AG09309 (cell line): ENCODE measurements around the gene OOSP2.

Experiments
- DNase-seq: peaks from one replicate; pipeline ENCODE4 v3.0.0-alpha.2; 2010; ENCODE audit warnings: low read depth
- H3K4me3 ChIP-seq: 2 replicates; pipeline ENCODE4 v1.5.1; 2011; ENCODE audit warnings: mild to moderate bottlenecking, low read depth, low read length, moderate library complexity; ENCODE audit not compliant: control insufficient read depth
- TF ChIP-seq, protein P1 (sequence below): IDR thresholded peaks from 2 replicates; pipeline ENCODE4 v1.5.1; 2011; ENCODE audit warnings: mild to moderate bottlenecking, low read depth, low read length, inconsistent platforms; ENCODE audit not compliant: insufficient read depth, control insufficient read depth; ENCODE audit errors: missing control alignments

The OOSP2 gene

DNA sequence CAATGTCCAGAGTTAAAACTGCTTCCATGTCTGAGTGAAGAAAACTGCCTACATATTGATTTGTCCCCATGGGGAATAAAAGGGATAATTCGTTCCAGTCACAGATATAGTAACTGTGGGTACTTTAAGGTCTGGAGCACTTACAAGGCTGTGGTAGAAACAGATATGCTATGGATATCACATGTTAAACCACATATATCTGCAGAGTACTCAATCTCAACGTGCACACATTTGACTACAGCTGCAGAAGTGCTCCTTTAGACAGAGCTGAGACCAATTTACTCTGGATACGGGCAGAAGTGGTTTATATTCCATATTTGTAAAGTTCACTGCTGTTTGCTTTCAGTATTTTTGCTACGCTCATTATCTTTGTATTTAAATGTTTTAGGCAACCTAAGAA is 38.5 kb downstream of the OOSP2 start:
- DNase-seq: no peak
- H3K4me3 ChIP-seq: no peak overlapping the region
- TF ChIP-seq, protein P1, sequence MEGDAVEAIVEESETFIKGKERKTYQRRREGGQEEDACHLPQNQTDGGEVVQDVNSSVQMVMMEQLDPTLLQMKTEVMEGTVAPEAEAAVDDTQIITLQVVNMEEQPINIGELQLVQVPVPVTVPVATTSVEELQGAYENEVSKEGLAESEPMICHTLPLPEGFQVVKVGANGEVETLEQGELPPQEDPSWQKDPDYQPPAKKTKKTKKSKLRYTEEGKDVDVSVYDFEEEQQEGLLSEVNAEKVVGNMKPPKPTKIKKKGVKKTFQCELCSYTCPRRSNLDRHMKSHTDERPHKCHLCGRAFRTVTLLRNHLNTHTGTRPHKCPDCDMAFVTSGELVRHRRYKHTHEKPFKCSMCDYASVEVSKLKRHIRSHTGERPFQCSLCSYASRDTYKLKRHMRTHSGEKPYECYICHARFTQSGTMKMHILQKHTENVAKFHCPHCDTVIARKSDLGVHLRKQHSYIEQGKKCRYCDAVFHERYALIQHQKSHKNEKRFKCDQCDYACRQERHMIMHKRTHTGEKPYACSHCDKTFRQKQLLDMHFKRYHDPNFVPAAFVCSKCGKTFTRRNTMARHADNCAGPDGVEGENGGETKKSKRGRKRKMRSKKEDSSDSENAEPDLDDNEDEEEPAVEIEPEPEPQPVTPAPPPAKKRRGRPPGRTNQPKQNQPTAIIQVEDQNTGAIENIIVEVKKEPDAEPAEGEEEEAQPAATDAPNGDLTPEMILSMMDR: no peak

DNA sequence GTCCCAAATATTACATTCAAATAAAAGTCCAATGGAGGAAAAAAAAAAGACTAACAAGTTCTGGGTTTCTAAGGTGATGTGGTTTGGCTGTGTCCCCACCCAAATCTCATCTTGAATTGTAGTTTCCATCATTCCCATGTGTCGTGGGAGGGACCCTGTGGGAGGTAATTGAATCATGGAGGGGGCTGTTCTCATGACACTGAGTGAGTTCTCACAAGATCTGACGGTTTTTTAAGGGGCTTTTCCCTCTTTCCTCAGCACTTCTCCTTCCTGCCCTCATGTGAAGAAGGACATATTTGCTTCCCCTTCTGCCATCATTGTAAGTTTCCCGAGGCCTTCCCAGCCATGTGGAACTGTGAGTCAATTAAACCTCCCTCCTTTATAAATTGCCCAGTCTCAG is 40.3 kb downstream of the OOSP2 start:
- no peak for DNase-seq
- H3K4me3 ChIP-seq: no peak overlapping the region
- TF ChIP-seq, protein P1: no peak

DNA sequence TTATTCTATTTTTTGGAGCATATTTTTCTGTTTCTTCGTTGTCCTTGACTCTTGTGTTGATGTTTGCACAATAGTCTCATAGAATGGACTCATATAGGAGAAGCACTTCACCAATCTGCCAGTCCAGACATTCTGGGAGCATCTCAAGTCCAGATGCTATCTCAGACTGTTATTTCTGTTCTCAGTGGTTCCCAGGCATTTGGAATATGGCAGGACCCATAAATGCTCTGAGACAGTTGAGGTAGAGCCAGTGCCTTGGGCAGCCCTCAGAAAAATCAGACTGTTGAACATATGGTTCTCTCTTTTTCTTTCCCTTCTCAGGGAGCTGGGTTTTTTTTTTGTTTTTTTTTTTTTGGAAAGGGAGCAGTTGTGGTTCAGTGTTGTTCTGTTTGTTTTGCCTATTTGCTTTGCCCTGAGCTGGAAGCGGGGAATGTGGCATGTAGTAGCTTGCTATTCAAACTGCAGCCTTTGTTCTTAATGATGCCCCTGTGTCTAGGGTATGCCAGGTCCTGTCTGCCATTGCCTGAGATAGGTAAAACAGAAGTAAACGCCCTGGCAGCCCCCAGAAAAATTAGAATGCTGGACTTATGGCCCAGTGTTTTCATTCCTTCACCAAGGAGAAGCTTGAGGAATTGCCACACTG is 44.5 kb downstream of the OOSP2 start:
- H3K4me3 ChIP-seq: no peak overlapping the region
- TF ChIP-seq, protein P1: no peak
- DNase-seq: no peak

DNA sequence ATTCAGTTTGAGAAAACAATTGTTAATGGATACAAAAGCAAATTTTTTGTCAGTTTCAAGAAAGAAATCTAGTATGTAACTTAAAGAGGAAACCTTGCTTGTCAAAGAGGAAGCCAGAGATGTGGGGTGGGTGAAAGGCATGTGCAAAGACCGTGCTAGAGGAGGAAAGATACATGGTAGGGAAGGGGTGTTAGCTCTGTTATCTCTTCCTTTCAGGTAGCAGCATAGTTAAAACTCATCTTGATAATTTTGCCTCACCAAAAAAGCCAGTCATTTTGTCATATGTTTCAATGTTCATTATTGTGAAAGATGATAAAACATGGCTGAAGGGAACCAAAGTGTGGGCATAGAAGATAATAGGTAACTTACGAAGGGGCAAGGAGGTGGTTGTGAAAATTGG is 45.7 kb downstream of the OOSP2 start:
- no peak overlapping the region for H3K4me3 ChIP-seq
- TF ChIP-seq, protein P1: no peak
- no peak for DNase-seq

DNA sequence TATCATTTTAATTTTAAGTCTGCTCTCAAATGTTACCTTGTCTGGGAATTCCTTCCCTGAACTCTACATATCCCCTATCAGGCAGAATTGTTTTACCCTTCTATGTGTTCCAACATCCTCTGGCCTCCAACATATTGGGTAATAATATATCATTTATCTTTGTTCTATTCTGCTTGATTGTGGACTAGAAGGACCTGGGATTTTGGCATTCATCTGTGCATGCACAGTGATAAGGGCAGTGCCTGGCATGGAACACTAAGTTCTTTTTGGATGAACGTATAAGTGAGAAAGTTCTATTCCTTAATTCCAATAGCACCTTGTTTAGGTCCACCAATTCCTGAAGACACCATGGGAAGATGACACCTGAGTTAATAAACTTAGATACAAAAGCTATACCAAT is 47.0 kb downstream of the OOSP2 start:
- TF ChIP-seq, protein P1: no peak
- H3K4me3 ChIP-seq: no peak overlapping the region
- no peak for DNase-seq

DNA sequence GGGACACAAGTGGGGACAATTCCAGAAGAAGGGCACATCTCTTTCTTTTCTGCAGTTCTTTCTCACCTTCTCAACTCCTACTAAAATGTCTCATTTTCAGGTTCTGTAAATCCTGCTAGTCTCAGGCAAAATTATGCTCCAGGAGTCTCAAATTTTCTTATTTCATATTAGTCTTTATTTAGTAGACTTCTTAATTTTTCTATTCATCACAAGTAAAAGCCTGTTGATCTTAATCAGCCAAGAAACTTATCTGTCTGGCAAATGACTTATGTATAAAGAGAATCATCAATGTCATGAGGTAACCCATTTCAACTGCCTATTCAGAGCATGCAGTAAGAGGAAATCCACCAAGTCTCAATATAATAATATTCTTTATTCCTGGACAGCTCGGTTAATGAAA is 48.2 kb downstream of the OOSP2 start, which contains the start of gene MS4A2:
MS4A2 (plus strand) TSS at position 301 of the 400 bp plus-strand sequence. CDS start 102 bp downstream, outside the sequence.
- no peak for DNase-seq
- TF ChIP-seq, protein P1: no peak
- no peak within 1 kb of the TSS for H3K4me3 ChIP-seq

DNA sequence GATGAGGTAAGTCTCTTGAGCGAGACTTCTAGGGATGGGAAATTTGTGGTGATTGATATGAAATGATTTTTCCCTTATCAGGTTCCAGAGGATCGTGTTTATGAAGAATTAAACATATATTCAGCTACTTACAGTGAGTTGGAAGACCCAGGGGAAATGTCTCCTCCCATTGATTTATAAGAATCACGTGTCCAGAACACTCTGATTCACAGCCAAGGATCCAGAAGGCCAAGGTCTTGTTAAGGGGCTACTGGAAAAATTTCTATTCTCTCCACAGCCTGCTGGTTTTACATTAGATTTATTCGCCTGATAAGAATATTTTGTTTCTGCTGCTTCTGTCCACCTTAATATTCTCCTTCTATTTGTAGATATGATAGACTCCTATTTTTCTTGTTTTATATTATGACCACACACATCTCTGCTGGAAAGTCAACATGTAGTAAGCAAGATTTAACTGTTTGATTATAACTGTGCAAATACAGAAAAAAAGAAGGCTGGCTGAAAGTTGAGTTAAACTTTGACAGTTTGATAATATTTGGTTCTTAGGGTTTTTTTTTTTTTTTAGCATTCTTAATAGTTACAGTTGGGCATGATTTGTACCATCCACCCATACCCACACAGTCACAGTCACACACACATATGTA is 55.4 kb downstream of the OOSP2 start:
- DNase-seq: no peak
- TF ChIP-seq, protein P1: no peak
- H3K4me3 ChIP-seq: no peak overlapping the region
